HepG2 (cell line): ENCODE measurements around the gene POC1B. TPM values are rescaled to one million over a fixed set of nuclear protein-coding genes. Genes with fewer than 3 reads are reported as not detected.

Experiments
- BRD4 ChIP-seq: sonication (generic); formaldehyde crosslinking; IDR thresholded peaks from 2 replicates; pipeline ENCODE4 v1.4.0; 2020; ENCODE audit warnings: missing genetic modification reagents
- HMGA1 ChIP-seq: sonication (generic); formaldehyde crosslinking; conservative IDR thresholded peaks from 2 replicates; pipeline ENCODE4 v1.4.0; 2020; ENCODE audit warnings: missing genetic modification reagents
- HOXA7 ChIP-seq: sonication (generic); formaldehyde crosslinking; IDR thresholded peaks from 2 replicates; pipeline ENCODE4 v1.8.1; 2022; ENCODE audit warnings: mild to moderate bottlenecking, missing genetic modification reagents, moderate library complexity
- PCBP1 ChIP-seq: fragments of 200-400 bp; formaldehyde crosslinking; IDR thresholded peaks from 2 replicates; pipeline ENCODE4 v1.6.1; 2017; ENCODE audit warnings: mild to moderate bottlenecking, low read depth, low read length, borderline replicate concordance
- POLR2A ChIP-seq, 2 experiments: IDR thresholded peaks; 2 replicates each; pipeline ENCODE4 v1.6.1; 2011; ENCODE audit warnings: low read depth in 2 of 2, low read length in 2 of 2, mild to moderate bottlenecking in 1 of 2, moderate library complexity in 1 of 2; ENCODE audit not compliant: insufficient read depth in 1 of 2
- TAF15 ChIP-seq: fragments of 200-400 bp; formaldehyde crosslinking; IDR thresholded peaks from one replicate; pipeline ENCODE4 v1.6.1; 2018; ENCODE audit warnings: mild to moderate bottlenecking, low read depth, low read length; ENCODE audit not compliant: poor library complexity, severe bottlenecking
- TCF7L2 ChIP-seq: IDR thresholded peaks from 2 replicates; pipeline ENCODE4 v1.6.1; 2011; ENCODE audit warnings: mild to moderate bottlenecking, low read depth, low read length, moderate library complexity
- TGIF2 ChIP-seq: IDR thresholded peaks from 2 replicates; pipeline ENCODE4 v1.6.1; 2016; ENCODE audit warnings: control low read depth, missing compliant biosample characterization
- ZKSCAN5 ChIP-seq: sonication (generic); formaldehyde crosslinking; IDR thresholded peaks from 2 replicates; pipeline ENCODE4 v1.5.1; 2020; ENCODE audit warnings: mild to moderate bottlenecking, missing genetic modification reagents
- ZNF30 ChIP-seq: sonication (generic); formaldehyde crosslinking; IDR thresholded peaks from 2 replicates; pipeline ENCODE4 v1.5.0; 2020; ENCODE audit warnings: mild to moderate bottlenecking, missing genetic modification reagents
- ZNF577 ChIP-seq: sonication (generic); formaldehyde crosslinking; IDR thresholded peaks from 2 replicates; pipeline ENCODE4 v1.4.0; 2020; ENCODE audit warnings: mild to moderate bottlenecking, low read depth, missing genetic modification reagents, borderline replicate concordance
- ZNF672 ChIP-seq: sonication (generic); formaldehyde crosslinking; IDR thresholded peaks from 2 replicates; pipeline ENCODE4 v1.8.1; 2022; ENCODE audit warnings: missing genetic modification reagents
- ZNF775 ChIP-seq: sonication (generic); formaldehyde crosslinking; IDR thresholded peaks from 2 replicates; pipeline ENCODE4 v1.4.0; 2020; ENCODE audit warnings: missing genetic modification reagents, mild to moderate bottlenecking, moderate library complexity, borderline replicate concordance
- polyA plus RNA-seq, 8 experiments: library from polyadenylated mRNA; depleted of rRNA in 3 of 8; stranded (reverse) in 7 of 8; unstranded in 1 of 8; fragments of >200 nt; fragmentation: Illumina TruSeq in 4 of 8; extraction: Trizol in 4 of 8; gene quantifications; 2 replicates each; pipeline versions ENCODE4 v1.2.1 to v1.2.3, GENCODE V29; 2011 to 2016; ENCODE audit warnings: low read depth in 4 of 8, missing spikeins in 1 of 8, mixed read lengths in 1 of 8; ENCODE audit not compliant: insufficient read depth in 1 of 8
- total RNA-seq, 5 experiments: library from RNA; depleted of rRNA; stranded (reverse); fragments of >200 nt; fragmentation: Illumina TruSeq; extraction: Trizol; gene quantifications; 2 replicates each; pipeline ENCODE4 v1.2.3, GENCODE V29; 2016; ENCODE audit warnings: low read depth in 1 of 5
- TF ChIP-seq, protein P1 (sequence below): IDR thresholded peaks from 2 replicates; pipeline ENCODE4 v1.6.1; 2016
- TF ChIP-seq, protein P2 (sequence below): sonication (generic); formaldehyde crosslinking; IDR thresholded peaks from 2 replicates; pipeline ENCODE4 v1.4.0; 2020; ENCODE audit warnings: low read depth, mild to moderate bottlenecking, missing genetic modification reagents
- TF ChIP-seq, protein P3 (sequence below): sonication (generic); formaldehyde crosslinking; IDR thresholded peaks from 2 replicates; pipeline ENCODE4 v1.5.0; 2020; ENCODE audit warnings: missing genetic modification reagents, mild to moderate bottlenecking, borderline replicate concordance
- TF ChIP-seq, protein P4 (sequence below): sonication (generic); formaldehyde crosslinking; IDR thresholded peaks from 2 replicates; pipeline ENCODE4 v1.4.0; 2020; ENCODE audit warnings: missing genetic modification reagents
- TF ChIP-seq, protein P5 (sequence below): sonication (generic); formaldehyde crosslinking; IDR thresholded peaks from 2 replicates; pipeline ENCODE4 v1.5.0; 2020; ENCODE audit warnings: mild to moderate bottlenecking, low read depth, missing genetic modification reagents, borderline replicate concordance

POC1B gene
- total and polyA plus RNA-seq, 2 of the 13 experiments (the other 11 are each of a cell fraction or from before 2014, with no cell fraction given), result 9.3 to 11.0 TPM

DNA sequence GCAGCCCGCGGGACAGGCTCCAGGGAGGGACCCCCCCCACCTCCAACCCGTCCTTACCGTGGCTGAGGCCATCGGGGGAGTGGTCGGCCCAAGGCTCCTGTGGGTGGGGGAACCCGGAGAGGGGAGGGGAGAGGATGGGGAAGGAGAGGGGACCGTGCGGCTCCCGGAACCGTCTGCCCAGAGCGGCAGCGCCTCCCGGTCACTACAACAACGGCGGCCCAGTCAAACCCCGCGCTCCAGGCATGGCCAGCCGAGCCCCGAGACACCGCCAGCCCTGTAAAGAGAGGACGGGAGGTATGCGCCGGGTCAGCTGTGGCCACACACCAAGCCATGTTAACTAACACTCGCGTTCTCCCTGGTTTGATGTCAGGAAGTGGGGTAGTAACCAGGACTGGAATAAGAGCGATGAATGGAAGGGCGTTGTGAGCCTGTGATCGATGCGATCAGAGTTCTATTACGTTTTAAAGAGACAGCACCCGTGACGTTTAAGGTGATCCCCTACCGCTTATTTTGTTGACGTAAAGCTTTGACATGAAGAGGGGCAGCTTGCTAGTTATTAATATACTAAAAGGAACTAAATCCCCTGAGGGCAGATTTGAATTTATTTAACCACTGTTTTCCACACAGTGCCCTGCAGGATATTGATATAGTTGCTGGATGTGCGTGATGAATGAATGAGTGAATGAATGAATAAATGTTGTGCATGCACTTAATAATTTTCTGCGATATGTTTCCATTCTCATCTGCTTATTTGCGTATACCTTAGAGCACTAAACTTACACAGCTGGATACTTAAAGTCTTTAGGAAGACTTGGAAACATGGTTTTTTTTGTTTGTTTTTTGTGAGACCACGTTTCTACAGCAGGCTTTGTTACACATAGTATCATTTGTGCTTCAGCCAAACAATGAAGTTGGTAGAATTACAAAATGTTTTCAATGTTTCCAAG, at the start of gene POC1B (continued):
- TF ChIP-seq, protein P1, sequence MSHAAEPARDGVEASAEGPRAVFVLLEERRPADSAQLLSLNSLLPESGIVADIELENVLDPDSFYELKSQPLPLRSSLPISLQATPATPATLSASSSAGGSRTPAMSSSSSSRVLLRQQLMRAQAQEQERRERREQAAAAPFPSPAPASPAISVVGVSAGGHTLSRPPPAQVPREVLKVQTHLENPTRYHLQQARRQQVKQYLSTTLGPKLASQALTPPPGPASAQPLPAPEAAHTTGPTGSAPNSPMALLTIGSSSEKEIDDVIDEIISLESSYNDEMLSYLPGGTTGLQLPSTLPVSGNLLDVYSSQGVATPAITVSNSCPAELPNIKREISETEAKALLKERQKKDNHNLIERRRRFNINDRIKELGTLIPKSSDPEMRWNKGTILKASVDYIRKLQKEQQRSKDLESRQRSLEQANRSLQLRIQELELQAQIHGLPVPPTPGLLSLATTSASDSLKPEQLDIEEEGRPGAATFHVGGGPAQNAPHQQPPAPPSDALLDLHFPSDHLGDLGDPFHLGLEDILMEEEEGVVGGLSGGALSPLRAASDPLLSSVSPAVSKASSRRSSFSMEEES (CRISPR knock-in tag), result peak; percentile 59; the same call in 1 of the 2 replicates
- no peak for TF ChIP-seq ZNF672 (CRISPR knock-in tag)
- no peak for TF ChIP-seq ZNF775
- TF ChIP-seq ZNF577 (CRISPR knock-in tag), result no peak
- TF ChIP-seq, protein P2, sequence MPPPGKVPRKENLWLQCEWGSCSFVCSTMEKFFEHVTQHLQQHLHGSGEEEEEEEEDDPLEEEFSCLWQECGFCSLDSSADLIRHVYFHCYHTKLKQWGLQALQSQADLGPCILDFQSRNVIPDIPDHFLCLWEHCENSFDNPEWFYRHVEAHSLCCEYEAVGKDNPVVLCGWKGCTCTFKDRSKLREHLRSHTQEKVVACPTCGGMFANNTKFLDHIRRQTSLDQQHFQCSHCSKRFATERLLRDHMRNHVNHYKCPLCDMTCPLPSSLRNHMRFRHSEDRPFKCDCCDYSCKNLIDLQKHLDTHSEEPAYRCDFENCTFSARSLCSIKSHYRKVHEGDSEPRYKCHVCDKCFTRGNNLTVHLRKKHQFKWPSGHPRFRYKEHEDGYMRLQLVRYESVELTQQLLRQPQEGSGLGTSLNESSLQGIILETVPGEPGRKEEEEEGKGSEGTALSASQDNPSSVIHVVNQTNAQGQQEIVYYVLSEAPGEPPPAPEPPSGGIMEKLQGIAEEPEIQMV (CRISPR knock-in tag), result peak; percentile 31; the same call in 1 of the 2 replicates
- TF ChIP-seq PCBP1, result no peak; the same call in 1 of the 2 replicates
- TF ChIP-seq ZNF30, result no peak
- TF ChIP-seq, protein P3, sequence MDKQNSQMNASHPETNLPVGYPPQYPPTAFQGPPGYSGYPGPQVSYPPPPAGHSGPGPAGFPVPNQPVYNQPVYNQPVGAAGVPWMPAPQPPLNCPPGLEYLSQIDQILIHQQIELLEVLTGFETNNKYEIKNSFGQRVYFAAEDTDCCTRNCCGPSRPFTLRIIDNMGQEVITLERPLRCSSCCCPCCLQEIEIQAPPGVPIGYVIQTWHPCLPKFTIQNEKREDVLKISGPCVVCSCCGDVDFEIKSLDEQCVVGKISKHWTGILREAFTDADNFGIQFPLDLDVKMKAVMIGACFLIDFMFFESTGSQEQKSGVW (CRISPR knock-in tag), result no peak
- TF ChIP-seq, protein P4, sequence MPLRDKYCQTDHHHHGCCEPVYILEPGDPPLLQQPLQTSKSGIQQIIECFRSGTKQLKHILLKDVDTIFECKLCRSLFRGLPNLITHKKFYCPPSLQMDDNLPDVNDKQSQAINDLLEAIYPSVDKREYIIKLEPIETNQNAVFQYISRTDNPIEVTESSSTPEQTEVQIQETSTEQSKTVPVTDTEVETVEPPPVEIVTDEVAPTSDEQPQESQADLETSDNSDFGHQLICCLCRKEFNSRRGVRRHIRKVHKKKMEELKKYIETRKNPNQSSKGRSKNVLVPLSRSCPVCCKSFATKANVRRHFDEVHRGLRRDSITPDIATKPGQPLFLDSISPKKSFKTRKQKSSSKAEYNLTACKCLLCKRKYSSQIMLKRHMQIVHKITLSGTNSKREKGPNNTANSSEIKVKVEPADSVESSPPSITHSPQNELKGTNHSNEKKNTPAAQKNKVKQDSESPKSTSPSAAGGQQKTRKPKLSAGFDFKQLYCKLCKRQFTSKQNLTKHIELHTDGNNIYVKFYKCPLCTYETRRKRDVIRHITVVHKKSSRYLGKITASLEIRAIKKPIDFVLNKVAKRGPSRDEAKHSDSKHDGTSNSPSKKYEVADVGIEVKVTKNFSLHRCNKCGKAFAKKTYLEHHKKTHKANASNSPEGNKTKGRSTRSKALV (CRISPR knock-in tag), result no peak; the same call in 1 of the 2 replicates
- peak; percentile 14 to 33; a peak in 1 of 4 replicates for TF ChIP-seq POLR2A (IDR thresholded peaks at IDR 0.05; ENCODE audit: insufficient read depth in 1 of 2, low read depth in 2 of 2, low read length in 2 of 2)
- TF ChIP-seq, protein P5, sequence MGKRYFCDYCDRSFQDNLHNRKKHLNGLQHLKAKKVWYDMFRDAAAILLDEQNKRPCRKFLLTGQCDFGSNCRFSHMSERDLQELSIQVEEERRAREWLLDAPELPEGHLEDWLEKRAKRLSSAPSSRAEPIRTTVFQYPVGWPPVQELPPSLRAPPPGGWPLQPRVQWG (CRISPR knock-in tag), result no peak
- TF ChIP-seq ZKSCAN5 (CRISPR knock-in tag), result no peak
- peak; percentile 66 for TF ChIP-seq BRD4 (CRISPR knock-in tag)
- TF ChIP-seq TGIF2 (CRISPR knock-in tag), result peak; percentile 82; the same call in 1 of the 2 replicates
- TF ChIP-seq TAF15, result no peak
- TF ChIP-seq TCF7L2, result no peak
- no peak for TF ChIP-seq HMGA1 (CRISPR knock-in tag)
- TF ChIP-seq HOXA7 (CRISPR knock-in tag), result no peak
